Natural killer cell (primary cell): ENCODE results near the gene SIRPB1. TPM values are rescaled to one million over a fixed set of nuclear protein-coding genes. Genes with fewer than 3 reads are reported as not detected.
"Not testable (repeated sequence)": the region's sequence is repeated elsewhere in the genome, so short reads cannot be mapped to it uniquely, and the experiment has no call there.

Experiments used
- ATAC-seq, 3 donors: fragments of 150-1000 bp in 2 of 3; fragments of 200-7000 bp in 1 of 3; cut with Tn5 transposase; 1 replicate in 1 of 3; 2 replicates in 2 of 3; pipeline ENCODE4 v1.10.0; 2021; ENCODE audit warnings: mild to moderate bottlenecking in 2 of 3, moderate library complexity in 2 of 3
- DNase-seq, 2 donors: peaks; one replicate each; pipeline versions ENCODE4 v3.0.0 to v3.0.0-alpha.2; 2013 to 2021; ENCODE audit warnings: mixed read lengths in 1 of 2
- H3K27ac ChIP-seq: one replicate; pipeline ENCODE4 v1.5.1; 2013; ENCODE audit warnings: mild to moderate bottlenecking, low read length
- H3K27me3 ChIP-seq: one replicate; pipeline ENCODE4 v1.6.1; 2013; ENCODE audit warnings: low read length; ENCODE audit not compliant: control insufficient read depth, insufficient read depth
- H3K36me3 ChIP-seq: one replicate; pipeline ENCODE4 v1.6.1; 2013; ENCODE audit warnings: low read length; ENCODE audit not compliant: control insufficient read depth, insufficient read depth
- H3K4me1 ChIP-seq: one replicate; pipeline ENCODE4 v1.6.1; 2013; ENCODE audit warnings: low read length; ENCODE audit not compliant: control insufficient read depth, insufficient read depth
- H3K4me3 ChIP-seq: one replicate; pipeline ENCODE4 v1.5.1; 2013; ENCODE audit warnings: low read length
- H3K9me3 ChIP-seq: one replicate; pipeline ENCODE4 v1.6.1; 2013; ENCODE audit warnings: low read length; ENCODE audit not compliant: control insufficient read depth, insufficient read depth
- H3K27ac Mint-ChIP-seq, 2 donors: one replicate each; pipeline ENCODE4 v1.8.0; 2022; ENCODE audit warnings: mild to moderate bottlenecking in 2 of 2, mixed read lengths in 2 of 2, moderate library complexity in 1 of 2
- H3K27me3 Mint-ChIP-seq, 2 donors: one replicate each; pipeline ENCODE4 v1.8.0; 2022; ENCODE audit warnings: low read depth in 2 of 2, mixed read lengths in 2 of 2
- H3K36me3 Mint-ChIP-seq: one replicate; pipeline ENCODE4 v1.8.0; 2022; ENCODE audit warnings: mixed read lengths
- H3K4me1 Mint-ChIP-seq, 2 donors: one replicate each; pipeline ENCODE4 v1.8.0; 2022; ENCODE audit warnings: mixed read lengths in 2 of 2
- H3K4me3 Mint-ChIP-seq: one replicate; pipeline ENCODE4 v1.8.0; 2022; ENCODE audit warnings: mild to moderate bottlenecking, moderate library complexity, mixed read lengths
- H3K9me3 Mint-ChIP-seq, 2 donors: one replicate each; pipeline ENCODE4 v1.8.0; 2022; ENCODE audit warnings: mixed read lengths in 2 of 2
- CTCF ChIP-seq: fragments of 200-600 bp; IDR thresholded peaks from one replicate; pipeline ENCODE4 v1.8.0; 2022; ENCODE audit warnings: antibody characterized with exemption
- WGBS: methylation state at CpG from one replicate; pipeline ENCODE4 v1.1.7; 2013; ENCODE audit warnings: missing lambda C conversion rate; ENCODE audit not compliant: insufficient coverage; 5-methylcytosine and 5-hydroxymethylcytosine counted together
- intact Hi-C: fragments of 100-400 bp; cut with micrococcal nuclease; formaldehyde crosslinking; loops from one replicate; pipeline ENCODE4 v1.14.2; 2022
- total RNA-seq, 4 donors: library from RNA; stranded (reverse); fragments of 120-200 nt in 1 of 4; gene quantifications; one replicate each; pipeline versions ENCODE4 v1.2.3 to v1.2.4, GENCODE V29; 2013 to 2022

Gene SIRPB1
- total RNA-seq, 3 donors from 2014 or later (not counting 1 experiment from before 2014, with no cell fraction given) = 2.6 to 7.2 (median 5.3) TPM

- TF ChIP-seq CTCF = no peak
- intact Hi-C loops = no loop called here
- H3K27ac Mint-ChIP-seq = no peak overlapping the region
- H3K4me3 Mint-ChIP-seq = no peak overlapping the region
- H3K9me3 Mint-ChIP-seq = no peaks in the 10 kb centered on the region
- Histone ChIP-seq H3K27me3 (no peaks in the 10 kb centered on the region), H3K4me1 (no peaks in the 10 kb centered on the region), H3K4me3 (no peak overlapping the region), H3K27ac (no peak overlapping the region), H3K36me3 (no peaks in the 10 kb centered on the region), H3K9me3 (no peaks in the 10 kb centered on the region)
- peaks cover 0 to 8% of the 10 kb centered on the region in 2 donors for H3K27me3 Mint-ChIP-seq
- DNase-seq = no peak
- no peak for ATAC-seq
- 97% methylated on average over 3 of the region's 3 CpGs for WGBS
- no peaks in the 10 kb centered on the region for H3K4me1 Mint-ChIP-seq
- no peaks in the 10 kb centered on the region for H3K36me3 Mint-ChIP-seq
Measured at GRCh38 chr20:1576641-1577040, 43.2 kb downstream of the SIRPB1 start.

GRCh38 chr20:1576003-1576402 lies 43.8 kb downstream of the SIRPB1 start:
- DNase-seq, H3K4me3 Mint-ChIP-seq, H3K27ac Mint-ChIP-seq, H3K4me3 ChIP-seq, H3K4me1 ChIP-seq, H3K27ac ChIP-seq, H3K27me3 ChIP-seq, H3K9me3 Mint-ChIP-seq, H3K4me1 Mint-ChIP-seq, H3K27me3 Mint-ChIP-seq, H3K36me3 Mint-ChIP-seq, intact Hi-C loops, H3K36me3 ChIP-seq, ATAC-seq, H3K9me3 ChIP-seq: not testable (repeated sequence)
- WGBS = no CpG with 5 or more reads among the region's 1 CpG

- H3K9me3 Mint-ChIP-seq, intact Hi-C loops, H3K36me3 ChIP-seq, H3K27ac ChIP-seq, H3K4me1 ChIP-seq, ATAC-seq, H3K4me1 Mint-ChIP-seq, DNase-seq, H3K4me3 Mint-ChIP-seq, H3K9me3 ChIP-seq, H3K4me3 ChIP-seq, H3K27ac Mint-ChIP-seq, H3K36me3 Mint-ChIP-seq, H3K27me3 ChIP-seq: not testable (repeated sequence)
- 93% methylated on average over 8 of the region's 8 CpGs for WGBS
- peaks cover 9 to 14% of the 10 kb centered on the region in 2 donors for H3K27me3 Mint-ChIP-seq
Measured at GRCh38 chr20:1571583-1571982, 48.2 kb downstream of the SIRPB1 start.

Other genes with a start within 250 kb of the SIRPB1 start
- gene FKBP1A, start 227.0 kb downstream of the SIRPB1 start, total RNA-seq = 10 to 100 TPM; 74.6 to 76.4 (median 75.4) TPM
- 10 to 100 TPM; 53.9 to 69.0 (median 66.2) TPM for gene NSFL1C, start 153.2 kb downstream of the SIRPB1 start, total RNA-seq
- 1 to 10 TPM; 1.1 to 2.2 (median 1.5) TPM for gene SIRPB2, start 128.6 kb downstream of the SIRPB1 start, total RNA-seq
- gene SIRPD, start 62.3 kb downstream of the SIRPB1 start, total RNA-seq = not detected
- 1 to 10 TPM; 1.9 to 3.9 (median 3.1) TPM for gene SIRPG, start 37.8 kb upstream of the SIRPB1 start, total RNA-seq